NCI-H2196 treated with DMSO at 0.1 percent for 48 hours (cell line): ENCODE measurements around the gene SCYL1.
"Not testable (repeated sequence)": the region's sequence is repeated elsewhere in the genome, so short reads cannot be mapped to it uniquely, and the experiment has no call there.

Experiments
- DNase-seq: peaks from one replicate; lab custom pipeline; 2025; ENCODE audit not compliant: unreplicated experiment; lab: John Stamatoyannopoulos, UW

Gene SCYL1

DNA sequence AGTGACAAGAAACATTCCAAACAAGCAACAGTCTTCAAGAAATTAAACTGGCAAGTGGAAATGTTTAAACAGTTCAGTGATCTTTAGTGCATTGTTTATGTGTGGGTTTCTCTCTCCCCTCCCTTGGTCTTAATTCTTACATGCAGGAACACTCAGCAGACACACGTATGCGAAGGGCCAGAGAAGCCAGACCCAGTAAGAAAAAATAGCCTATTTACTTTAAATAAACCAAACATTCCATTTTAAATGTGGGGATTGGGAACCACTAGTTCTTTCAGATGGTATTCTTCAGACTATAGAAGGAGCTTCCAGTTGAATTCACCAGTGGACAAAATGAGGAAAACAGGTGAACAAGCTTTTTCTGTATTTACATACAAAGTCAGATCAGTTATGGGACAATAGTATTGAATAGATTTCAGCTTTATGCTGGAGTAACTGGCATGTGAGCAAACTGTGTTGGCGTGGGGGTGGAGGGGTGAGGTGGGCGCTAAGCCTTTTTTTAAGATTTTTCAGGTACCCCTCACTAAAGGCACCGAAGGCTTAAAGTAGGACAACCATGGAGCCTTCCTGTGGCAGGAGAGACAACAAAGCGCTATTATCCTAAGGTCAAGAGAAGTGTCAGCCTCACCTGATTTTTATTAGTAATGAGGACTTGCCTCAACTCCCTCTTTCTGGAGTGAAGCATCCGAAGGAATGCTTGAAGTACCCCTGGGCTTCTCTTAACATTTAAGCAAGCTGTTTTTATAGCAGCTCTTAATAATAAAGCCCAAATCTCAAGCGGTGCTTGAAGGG lies 20.0 kb upstream of the SCYL1 start:
- DNase-seq: no peak

DNA sequence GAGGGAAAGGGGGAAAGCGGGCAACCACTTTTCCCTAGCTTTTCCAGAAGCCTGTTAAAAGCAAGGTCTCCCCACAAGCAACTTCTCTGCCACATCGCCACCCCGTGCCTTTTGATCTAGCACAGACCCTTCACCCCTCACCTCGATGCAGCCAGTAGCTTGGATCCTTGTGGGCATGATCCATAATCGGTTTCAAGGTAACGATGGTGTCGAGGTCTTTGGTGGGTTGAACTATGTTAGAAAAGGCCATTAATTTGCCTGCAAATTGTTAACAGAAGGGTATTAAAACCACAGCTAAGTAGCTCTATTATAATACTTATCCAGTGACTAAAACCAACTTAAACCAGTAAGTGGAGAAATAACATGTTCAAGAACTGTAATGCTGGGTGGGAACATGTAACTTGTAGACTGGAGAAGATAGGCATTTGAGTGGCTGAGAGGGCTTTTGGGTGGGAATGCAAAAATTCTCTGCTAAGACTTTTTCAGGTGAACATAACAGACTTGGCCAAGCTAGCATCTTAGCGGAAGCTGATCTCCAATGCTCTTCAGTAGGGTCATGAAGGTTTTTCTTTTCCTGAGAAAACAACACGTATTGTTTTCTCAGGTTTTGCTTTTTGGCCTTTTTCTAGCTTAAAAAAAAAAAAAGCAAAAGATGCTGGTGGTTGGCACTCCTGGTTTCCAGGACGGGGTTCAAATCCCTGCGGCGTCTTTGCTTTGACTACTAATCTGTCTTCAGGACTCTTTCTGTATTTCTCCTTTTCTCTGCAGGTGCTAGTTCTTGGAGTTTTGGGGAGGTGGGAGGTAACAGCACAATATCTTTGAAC lies 19.2 kb upstream of the SCYL1 start:
- no peak for DNase-seq

DNA sequence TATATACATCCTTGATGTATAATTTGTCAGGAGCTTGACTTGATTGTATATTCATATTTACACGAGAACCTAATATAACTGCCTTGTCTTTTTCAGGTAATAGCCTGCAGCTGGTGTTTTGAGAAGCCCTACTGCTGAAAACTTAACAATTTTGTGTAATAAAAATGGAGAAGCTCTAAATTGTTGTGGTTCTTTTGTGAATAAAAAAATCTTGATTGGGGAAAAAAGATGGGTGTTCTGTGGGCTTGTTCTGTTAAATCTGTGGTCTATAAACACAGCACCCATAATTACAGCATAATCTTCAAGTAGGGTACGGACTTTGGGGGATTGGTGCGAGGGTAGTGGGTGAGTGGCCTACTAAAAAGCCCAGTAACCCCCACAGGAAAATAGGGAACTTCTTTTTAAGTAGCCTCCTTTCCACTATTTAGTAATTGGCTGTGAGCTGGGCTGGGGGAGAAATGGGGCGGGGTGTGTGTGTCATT lies 18.6 kb upstream of the SCYL1 start:
- DNase-seq: no peak

DNA sequence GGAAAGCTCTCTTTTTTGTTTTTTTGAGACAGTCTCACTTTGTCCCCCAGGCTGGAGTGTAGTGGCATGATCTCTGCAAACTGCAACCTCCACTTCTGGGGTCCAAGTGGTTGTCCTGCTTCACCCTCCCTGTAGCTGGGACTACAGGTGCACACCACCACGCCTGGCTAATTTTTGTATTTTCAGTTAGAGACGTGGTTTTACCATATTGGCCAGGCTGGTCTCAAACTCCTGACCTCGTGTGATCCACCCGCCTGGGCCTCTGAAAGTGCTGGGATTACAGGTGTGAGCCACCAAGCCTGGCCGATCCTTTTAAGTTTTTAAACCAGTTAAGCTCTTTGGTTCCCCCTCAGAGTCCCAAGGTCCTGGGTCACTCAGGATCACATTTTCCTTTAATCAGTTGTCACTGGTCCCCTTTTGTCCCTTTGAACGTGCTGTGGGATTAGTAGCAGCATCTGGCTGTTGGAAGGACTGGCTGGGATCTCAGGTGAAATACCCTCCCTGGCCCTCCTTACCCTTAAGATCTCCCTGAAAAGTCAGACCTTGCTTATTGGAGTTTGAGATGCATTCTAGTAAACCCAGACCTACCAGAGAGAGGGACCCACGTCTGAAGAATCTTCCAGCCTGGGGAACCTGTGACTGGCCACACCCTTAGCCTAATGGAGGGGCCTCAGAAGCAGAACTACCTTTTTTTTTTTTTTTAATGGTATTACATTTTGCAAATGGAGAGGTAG lies 17.9 kb upstream of the SCYL1 start:
- DNase-seq: no peak

DNA sequence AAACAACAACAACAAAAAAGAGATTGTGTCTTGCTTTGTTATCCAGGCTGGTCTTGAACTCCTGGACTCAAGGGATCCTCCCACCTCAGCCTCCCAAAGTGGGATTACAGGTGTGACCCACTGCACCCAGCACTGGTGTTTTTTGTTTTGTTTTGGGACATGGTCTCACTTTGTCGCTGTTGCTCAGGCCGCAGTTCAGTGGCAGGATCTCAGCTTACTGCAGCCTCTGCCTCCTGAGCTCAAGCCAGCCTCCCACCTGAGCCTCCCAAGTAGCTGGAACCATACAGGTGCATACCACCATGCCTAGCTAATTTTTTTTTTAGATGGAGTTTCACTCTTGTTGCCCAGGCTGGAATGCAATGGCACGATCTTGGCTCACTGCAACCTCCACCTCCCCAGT lies 12.6 kb upstream of the SCYL1 start:
- not testable (repeated sequence) for DNase-seq

DNA sequence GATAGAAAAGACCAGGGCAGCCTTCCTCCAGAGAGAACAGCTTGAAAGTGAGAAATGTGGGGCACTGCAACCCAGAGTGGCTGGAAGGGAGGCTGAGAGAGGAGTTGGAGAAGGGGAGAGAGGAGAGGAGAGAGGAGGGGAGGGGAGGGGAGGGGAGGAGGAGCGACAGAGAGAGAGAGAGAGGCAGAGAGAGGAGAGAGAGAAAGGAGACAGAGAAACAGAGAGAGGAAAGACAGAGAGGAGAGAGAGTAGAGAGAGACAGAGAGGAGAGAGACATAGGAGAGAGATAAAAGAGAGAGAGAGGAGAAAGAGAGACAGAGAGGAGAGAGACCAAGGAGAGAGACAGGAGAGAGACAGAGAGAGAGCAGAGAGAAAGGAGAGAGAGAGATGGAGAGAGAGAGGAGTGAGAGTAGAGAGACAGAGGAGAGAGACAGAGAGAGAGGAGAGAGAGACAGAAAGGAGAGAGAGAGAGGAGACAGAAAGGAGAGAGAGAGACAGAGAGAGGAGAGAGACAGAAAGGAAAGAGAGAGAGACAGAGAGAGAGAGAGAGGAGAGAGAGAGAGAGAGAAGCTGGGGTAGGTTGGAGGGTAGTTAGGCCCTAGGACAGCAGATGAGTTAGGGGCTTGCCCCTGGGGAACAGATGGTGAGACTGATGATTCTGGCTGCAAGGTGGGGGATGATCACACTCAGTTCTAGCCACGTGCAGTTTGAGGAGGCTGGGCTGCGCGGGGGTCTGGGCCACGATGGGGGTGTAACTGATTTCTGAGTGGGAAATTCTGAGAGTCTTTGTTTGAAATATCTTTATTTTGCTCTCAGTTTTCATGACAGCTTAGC lies 8.5 kb upstream of the SCYL1 start:
- no peak for DNase-seq

DNA sequence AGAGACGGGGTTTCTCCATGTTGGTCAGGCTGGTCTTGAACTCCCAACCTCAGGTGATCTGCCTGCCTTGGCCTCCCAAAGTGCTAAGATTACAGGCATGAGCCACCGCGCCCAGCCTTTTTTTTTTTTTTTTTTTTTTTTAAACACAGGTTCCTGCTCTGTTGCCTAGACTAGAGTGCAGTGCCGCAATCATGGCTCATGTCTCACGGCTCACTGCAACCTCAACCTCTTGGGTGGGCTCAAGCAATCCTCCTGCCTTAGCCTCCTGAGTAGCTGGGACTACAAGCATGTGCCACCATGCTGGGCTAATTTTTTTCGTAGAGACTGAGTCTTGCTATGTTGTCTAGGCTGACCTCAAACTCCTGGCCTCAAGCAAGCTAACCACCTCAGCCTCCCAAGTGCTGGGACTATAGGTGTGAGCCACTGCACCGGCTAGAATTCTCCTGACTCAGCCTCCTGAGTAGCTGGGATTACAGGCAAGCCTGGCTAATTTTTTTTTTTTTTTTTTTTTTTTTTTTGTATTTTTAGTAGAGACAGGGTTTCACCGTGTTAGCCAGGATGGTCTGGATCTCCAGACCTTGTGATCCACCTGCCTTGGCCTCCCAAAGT lies 5.8 kb upstream of the SCYL1 start:
- not testable (repeated sequence) for DNase-seq

DNA sequence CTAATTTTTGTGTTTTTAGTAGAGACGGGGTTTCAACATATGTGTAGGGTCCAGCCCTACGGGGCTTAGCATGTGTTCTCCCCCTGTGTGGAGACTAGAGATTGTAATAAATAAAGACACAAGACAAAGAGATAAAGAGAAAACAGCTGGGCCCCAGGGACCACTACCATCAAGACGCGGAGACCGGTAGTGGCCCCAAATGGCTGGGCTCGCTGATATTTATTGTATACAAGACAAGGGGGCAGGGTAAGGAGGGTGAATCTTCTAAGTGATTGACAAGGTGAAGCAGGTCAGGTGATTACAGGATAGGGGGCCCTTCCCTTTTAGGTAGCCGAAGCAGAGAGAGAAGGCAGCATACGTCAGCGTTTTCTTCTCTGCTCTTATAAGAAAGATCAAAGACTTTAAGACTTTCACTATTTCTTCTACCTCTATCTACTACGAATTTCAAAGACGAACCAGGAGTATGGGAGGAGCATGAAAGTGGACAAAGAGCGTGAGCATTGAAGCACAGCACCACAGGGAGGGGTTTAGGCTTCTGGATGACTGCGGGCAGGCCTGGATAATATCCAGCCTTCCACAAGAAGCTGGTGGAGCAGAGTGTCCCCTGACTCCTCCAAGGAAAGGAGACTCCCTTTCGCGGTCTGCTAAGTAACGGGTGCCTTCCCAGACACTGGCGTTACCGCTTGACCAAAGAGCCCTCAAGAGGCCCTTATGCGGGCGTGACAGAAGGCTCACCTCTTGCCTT lies 2.9 kb upstream of the SCYL1 start:
- not testable (repeated sequence) for DNase-seq

DNA sequence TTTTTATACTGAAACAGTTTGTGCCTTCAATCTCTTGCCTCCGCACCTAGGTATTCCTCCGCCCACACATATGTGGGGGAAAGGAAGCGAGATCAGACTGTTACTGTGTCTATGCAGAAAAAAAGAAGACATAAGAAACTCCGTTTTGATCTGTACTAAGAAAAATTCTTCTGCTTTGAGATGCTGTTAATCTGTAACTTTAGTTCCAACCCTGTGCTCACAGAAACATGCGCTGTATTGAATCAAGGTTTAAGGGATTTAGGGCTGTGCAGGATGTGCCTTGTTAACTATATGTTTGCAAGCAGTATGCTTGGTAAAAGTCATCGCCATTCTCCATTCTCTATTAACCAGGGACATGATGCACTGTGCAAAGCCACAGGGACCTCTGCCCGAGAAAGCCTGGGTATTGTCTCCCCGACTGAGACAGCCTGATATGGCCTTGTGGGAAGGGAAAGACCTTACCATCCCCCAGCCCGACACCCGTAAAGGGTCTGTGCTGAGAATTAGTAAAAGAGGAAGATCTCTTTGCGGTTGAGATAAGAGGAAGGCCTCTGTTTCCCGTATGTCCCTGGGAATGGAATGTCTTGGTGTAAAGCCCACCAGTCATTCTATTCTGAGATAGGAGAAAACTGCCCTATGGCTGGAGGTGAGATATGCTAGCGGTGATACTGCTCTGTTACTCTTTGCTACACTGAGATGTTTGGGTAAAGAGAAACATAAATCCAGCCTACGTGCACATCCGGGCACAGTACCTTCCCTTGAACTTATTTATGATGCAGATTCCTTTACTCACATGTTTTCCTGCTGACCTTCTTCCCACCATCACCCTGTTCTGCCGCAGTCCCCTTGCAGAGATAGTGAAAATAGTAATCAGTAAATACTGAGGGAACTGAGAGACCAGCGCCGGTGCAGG lies 1.9 kb upstream of the SCYL1 start:
- not testable (repeated sequence) for DNase-seq

DNA sequence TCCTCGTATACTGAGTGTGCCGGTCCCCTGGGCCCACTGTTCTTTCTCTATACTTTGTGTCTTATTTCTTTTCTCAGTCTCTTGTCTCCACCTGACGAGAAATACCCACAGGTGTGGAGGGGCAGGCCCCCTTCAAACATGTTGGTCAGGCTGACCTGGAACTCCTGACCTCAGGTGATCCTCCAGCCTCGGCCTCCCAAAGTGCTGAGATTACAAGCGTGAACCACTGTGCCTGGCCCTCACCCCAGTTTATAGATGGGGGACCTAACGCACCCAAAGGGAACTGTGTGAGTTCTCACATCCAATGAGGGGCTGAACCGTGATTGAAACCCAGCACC lies 1.3 kb upstream of the SCYL1 start:
- DNase-seq: not testable (repeated sequence)

DNA sequence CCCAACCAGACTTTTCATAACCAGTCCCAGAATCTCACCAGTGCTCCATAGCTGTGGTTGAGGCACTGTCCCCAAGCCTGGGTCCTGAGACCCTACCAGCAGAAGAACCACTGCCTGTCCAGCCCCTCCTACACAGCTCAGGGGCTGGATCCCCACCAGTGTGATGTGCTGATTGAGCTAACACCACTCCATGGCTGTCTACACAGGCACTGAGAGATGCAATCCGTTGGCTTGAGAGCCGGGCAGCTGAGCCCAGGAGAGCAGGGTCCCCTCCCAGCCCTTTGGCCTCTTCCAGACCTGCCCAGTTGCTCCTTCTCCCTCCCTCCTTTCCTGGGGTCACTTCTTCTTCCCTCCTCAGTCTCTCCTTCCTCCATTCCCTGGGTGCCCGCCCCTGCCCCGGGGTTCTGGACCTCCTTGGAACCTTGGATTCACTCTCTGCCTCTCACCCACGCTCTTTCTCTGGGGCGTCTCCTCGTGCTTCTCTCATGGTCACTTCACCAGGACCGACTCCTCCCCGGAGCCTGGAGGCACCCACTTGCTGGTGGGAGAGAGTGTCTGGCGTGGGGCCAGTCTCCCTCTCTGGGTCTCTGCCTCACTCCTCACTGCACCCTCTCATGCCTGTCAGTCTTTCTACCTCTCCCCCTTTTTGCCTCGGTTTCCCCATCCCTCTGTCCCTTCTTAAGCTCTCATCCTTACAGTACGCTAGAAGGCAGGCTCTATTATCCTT lies 706 bp upstream of the SCYL1 start:
- no peak for DNase-seq

DNA sequence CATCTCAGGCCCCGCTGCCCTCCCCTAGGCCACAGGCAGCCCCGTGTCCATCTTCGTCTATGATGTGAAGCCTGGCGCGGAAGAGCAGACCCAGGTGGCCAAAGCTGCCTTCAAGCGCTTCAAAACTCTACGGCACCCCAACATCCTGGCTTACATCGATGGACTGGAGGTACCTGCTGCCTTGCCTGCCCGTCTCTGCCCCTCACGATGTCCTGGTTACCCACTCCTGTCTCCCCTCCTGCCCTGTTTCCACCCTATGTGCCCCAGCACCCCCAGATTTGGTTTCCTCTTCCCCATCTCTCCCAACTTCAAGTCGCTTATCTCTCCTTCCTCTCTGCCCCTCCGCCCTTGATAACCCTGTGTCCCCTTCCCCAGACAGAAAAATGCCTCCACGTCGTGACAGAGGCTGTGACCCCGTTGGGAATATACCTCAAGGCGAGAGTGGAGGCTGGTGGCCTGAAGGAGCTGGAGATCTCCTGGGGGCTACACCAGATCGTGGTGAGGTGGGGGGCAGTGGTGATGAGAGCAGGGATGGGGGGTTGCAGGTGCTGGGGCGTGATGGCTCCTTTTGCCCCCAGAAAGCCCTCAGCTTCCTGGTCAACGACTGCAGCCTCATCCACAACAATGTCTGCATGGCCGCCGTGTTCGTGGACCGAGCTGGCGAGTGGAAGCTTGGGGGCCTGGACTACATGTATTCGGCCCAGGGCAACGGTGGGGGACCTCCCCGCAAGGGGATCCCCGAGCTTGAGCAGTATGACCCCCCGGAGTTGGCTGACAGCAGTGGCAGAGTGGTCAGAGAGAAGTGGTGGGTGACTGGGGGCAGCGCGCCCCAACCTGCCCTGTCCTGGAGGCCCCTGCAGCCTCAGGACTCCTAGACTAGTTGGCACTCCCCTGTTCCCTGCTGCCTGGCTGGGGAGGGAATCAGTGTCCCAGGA lies 930 bp downstream of the SCYL1 start:
- DNase-seq: no peak

DNA sequence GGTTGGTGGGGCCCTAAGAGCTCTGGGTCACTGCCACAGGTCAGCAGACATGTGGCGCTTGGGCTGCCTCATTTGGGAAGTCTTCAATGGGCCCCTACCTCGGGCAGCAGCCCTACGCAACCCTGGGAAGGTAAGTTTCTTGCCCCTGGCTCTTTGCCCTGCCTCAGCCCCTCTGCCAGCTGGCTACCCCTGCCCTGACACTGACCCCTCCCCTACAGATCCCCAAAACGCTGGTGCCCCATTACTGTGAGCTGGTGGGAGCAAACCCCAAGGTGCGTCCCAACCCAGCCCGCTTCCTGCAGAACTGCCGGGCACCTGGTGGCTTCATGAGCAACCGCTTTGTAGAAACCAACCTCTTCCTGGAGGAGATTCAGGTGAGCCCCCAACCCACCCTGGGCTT lies 1.9 kb downstream of the SCYL1 start:
- DNase-seq: no peak

DNA sequence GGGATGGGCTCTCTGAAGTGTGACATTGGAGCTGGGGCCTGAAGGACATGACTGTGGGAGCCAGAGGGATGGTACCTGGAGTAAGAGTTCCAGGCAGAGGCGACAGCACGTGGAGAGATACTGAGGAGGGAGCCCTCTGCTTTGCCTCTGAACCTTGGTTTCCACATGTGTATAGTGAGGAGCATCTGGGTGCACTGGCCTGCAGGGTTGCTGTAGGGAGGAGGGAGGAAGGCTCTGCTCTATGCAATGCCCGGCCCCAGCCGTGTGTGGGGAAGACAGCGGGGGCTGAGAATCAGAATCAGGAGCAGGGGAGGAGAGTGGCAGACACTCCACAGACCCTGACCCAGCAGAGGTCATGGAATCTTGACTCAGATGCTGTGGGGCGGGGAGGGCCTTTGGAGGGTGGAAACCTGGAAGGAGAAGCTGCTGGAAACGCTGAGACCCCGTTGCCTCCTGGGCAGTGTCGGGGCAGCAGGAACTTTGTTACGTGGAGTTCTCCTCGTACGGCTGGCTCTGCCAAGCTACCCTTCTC lies 4.0 kb downstream of the SCYL1 start:
- DNase-seq: no peak

DNA sequence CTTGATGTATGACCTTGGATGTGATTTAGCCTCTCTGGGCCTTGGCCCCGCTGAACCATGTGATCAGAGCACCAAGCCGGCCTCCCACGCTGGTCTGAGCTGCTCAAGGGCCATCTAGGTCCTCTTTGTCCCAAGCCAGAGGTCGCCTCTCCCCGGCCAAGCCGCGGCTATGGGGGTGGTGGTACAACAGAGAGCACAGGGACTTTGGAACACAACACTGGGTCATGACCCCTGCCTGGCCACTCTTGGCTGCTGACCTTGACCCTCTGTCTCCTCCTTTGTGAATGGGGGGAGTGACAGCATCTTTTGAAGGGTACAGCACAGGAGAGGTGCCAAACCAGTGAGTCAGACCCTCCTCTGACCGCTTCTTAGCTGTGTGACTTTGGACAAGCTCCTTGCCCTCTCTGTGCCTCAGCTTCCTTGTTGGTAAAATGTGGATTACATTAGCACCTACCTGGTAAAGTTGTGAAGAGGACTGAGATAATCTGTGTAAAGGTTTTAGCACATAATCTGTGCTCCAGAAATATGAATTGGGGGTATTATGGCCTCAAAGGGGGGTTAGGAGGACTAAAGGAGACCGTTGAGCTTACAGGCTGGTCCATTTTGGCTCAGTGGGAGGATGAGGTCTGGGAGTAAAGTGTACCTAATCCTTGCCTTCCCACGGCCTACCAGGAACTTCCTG lies 4.7 kb downstream of the SCYL1 start:
- DNase-seq: no peak

DNA sequence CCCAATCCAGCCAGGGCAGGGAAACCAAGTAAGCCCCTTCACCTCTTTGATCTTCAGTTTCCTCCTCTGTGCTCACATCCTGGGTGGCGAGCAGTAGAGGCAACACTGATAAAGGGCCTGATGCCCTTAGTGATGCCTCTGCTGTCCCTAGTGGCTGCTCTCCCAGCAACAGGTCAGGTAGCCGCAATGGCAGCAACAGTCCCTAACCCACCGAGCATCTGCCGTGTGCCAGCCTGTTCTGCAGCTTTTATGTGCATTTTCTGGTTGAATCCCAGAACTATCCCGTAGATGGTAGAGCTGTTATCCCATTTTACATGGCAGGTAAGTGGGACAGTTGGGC lies 5.2 kb downstream of the SCYL1 start:
- DNase-seq: no peak
